VCaP (cell line): ENCODE measurements around the gene RNFT2.

Experiments used
- H3K27ac ChIP-seq: fragments of 450-650 bp; 2 replicates; pipeline ENCODE4 v1.5.1; 2017
- TF ChIP-seq, protein P1 (sequence below): fragments of 450-650 bp; conservative IDR thresholded peaks from 2 replicates; pipeline ENCODE4 v1.5.1; 2017; ENCODE audit warnings: mild to moderate bottlenecking, moderate library complexity

Gene RNFT2

DNA sequence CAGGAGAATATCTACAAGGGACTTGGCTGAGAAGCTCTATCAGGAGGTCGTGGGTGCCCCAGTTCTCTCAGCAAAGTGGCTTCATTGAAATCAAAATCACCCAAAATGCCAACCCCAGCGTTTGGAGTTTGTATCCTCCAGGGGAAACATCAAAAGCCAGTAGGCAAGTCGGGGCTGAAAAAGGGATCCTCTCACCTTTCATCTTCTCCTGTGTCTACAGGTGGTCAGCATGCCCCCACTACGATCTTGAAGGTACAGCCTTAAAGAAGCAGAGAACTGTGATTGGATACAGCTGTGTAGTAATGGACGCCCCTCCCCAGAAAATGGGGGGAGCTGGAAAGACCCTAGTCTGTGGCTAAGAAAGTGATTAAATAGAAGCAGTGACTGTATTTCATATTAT lies 121.0 kb downstream of the RNFT2 start:
- H3K27ac ChIP-seq: no peak overlapping the region
- TF ChIP-seq, protein P1, sequence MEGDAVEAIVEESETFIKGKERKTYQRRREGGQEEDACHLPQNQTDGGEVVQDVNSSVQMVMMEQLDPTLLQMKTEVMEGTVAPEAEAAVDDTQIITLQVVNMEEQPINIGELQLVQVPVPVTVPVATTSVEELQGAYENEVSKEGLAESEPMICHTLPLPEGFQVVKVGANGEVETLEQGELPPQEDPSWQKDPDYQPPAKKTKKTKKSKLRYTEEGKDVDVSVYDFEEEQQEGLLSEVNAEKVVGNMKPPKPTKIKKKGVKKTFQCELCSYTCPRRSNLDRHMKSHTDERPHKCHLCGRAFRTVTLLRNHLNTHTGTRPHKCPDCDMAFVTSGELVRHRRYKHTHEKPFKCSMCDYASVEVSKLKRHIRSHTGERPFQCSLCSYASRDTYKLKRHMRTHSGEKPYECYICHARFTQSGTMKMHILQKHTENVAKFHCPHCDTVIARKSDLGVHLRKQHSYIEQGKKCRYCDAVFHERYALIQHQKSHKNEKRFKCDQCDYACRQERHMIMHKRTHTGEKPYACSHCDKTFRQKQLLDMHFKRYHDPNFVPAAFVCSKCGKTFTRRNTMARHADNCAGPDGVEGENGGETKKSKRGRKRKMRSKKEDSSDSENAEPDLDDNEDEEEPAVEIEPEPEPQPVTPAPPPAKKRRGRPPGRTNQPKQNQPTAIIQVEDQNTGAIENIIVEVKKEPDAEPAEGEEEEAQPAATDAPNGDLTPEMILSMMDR: no peak

DNA sequence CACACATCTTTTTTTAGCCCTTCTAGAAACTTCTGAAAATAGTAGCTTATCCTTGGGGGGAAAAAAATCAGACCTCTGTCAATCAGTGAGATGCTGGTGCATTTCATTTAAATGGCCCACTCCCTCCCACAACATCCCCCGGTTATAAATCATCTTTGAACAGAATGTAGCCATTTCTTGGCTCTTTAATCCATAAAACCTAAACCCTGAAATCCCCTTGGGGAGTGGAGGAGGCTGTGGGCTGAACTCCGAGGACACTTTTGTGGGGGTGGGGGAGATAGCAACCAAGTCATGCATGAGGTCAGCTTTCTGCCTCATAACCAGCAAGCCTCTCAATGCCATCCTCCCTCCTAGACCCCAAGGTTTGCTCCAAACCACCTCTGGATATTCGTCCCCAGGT lies 122.1 kb downstream of the RNFT2 start:
- no peak overlapping the region for H3K27ac ChIP-seq
- TF ChIP-seq, protein P1: no peak

DNA sequence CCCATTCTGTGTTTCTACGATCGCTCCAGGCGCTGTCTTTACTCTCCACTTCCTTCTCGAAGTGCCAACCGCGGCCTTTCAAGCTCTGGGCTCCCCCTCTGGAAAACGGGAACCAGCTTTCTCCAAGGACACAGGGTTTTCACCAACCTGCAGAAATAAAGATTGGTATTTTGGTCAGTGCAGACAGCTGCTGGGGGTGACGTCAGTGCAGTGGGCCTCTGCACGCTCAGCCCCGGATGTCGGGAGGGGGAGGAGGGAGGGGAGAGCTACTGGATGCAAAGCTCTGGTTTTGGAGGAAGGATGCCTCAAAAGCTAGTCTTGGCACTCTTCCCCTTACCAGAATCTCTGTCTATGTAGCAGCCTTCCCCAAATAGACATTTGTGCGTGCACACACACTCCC lies 123.2 kb downstream of the RNFT2 start:
- TF ChIP-seq, protein P1: no peak
- no peak overlapping the region for H3K27ac ChIP-seq

DNA sequence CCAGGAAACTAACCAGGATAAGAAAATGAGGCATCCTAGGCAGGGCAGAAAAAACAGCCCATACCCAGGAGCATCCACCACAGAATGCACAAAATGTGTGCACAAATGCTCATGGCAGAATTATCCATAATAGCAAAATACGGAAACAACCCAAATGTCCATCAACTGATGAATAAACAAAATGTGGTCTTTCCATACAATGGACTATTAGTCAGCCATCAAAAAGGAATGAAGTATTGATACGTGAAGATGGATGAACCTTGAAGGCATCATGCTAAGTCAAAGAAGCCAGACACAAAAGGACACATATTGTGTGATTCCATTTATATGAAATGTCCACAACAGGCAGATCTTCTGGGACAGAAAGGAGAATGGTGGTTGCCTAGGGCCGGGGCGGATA lies 124.1 kb downstream of the RNFT2 start:
- TF ChIP-seq, protein P1: no peak
- H3K27ac ChIP-seq: no peak overlapping the region

DNA sequence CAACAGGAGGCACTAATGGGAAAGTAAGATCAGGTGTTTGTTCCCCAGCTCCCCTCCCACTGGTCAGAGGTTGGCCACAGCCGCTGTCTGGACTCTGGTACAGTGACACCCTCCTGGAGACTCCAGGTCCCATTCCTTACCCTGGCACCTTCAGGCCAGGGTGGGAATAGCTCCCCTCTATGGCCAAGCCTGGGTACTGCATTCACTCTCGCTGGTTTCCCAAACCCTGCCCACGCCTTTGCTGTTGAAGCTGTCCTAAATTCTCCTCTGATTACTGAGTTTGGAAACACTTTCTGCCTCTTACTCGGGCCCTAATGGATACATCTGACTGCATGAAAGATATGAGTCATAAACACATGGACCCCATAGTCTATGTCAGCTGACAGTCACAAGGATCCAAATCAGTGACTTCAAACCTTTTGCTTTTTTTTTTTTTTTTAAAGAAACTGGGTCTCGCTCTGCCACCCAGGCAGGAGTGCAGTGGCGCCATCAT lies 125.2 kb downstream of the RNFT2 start:
- no peak overlapping the region for H3K27ac ChIP-seq
- TF ChIP-seq, protein P1: peak; percentile 50; the same call in 1 of the 2 replicates

DNA sequence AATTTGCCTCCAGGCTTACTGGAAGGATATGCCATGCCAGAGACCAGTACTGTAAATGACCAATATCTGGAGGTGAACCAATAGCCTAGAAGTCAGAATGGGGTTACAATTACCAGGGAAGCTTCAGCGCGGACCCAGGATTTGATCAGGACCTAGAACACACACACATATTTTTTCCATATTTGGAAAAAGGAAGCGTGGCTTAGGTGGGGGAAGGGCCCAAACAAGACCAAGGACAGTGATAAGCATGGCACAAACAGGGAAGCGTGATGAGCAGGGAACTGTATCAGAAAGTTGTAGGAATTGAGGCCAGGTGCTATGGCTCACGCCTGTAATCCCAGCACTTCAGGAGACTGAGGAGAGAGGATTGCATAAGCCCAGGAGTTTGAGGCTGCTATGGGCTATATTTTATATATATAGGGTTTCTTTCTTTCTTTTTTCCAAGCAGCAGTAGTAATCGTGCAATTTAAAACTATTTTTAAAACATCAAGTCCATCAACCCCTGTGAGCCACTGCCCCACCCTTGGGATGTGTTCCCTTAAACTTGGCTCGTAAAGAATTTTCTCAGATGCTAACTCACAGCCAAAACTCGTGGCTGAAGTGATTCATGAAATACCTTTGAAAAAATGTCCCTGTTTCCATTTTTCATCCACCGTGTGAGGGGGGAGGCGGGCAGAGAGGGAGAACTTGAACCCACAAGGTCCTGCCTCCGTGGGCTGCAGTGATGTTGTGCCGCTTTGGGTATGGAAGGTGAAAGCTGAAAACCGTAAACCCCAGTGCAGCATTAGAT lies 126.5 kb downstream of the RNFT2 start:
- H3K27ac ChIP-seq: no peak overlapping the region
- TF ChIP-seq, protein P1: no peak

DNA sequence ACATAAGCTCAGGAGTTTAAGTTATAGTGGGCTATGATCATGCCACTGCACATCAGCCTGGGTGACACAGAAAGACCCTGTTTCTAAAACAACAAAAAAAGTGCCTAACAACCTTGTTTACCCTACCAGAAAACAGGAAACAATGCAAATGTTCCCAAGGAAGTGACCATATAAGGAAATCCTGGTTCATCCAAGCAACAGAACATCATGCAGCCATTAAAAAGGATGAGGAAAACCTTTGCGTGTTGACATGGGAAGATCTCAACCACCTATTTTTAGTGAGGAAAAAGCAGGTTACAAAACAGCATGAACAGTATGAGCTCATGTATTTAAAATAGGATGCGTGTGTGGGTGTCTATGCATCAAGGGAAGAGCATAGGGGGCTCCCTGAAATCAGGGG lies 129.4 kb downstream of the RNFT2 start:
- TF ChIP-seq, protein P1: no peak
- no peak overlapping the region for H3K27ac ChIP-seq
